Endothelial cell of umbilical vein (primary cell): ENCODE measurements around the gene IYD. TPM values are rescaled to one million over a fixed set of nuclear protein-coding genes. Genes with fewer than 3 reads are reported as not detected.

Experiments
- BruUV-seq: library from RNA; stranded (reverse); fragments of 400-500 nt; replicated peaks from 2 replicates; lab custom pipeline; 2021; lab: Mats Ljungman, UMichigan
- CTCF ChIA-PET: fragments of 300-600, 350-600 bp; sonication (Branson Sonifier 250); formaldehyde crosslinking; loops from one replicate; lab custom pipeline; 2021; ENCODE audit warnings: antibody characterized with exemption, inconsistent platforms; lab: Charles Lee
- POLR2A ChIA-PET: fragments of 300-600, 350-600 bp; sonication (Branson Sonifier 250); formaldehyde crosslinking; loops from one replicate; lab custom pipeline; 2021; ENCODE audit warnings: antibody characterized with exemption, inconsistent platforms; lab: Charles Lee
- DNase-seq: peaks from one replicate; pipeline ENCODE4 v3.0.0-alpha.2; 2011; ENCODE audit warnings: low read depth, low spot score
- FAIRE-seq: peaks from 2 replicates; lab custom pipeline; 2011; peaks lifted over from hg19 to GRCh38; lab: Jason Lieb, UNC
- H2AFZ ChIP-seq: 2 replicates; pipeline ENCODE4 v1.6.0; 2012; ENCODE audit warnings: low read depth, low read length, control low read depth, inconsistent platforms
- H3K27ac ChIP-seq: 2 replicates; pipeline ENCODE4 v1.5.1; 2011; ENCODE audit warnings: low read depth, mild to moderate bottlenecking, control low read depth, low read length, moderate library complexity; ENCODE audit not compliant: insufficient read depth
- H3K27me3 ChIP-seq, 2 experiments: 2 replicates each; pipeline versions ENCODE4 v1.6.0 to v1.6.1; 2011; ENCODE audit warnings: low read length in 2 of 2, mixed read lengths in 1 of 2; ENCODE audit not compliant: control insufficient read depth in 2 of 2, insufficient read depth in 2 of 2
- H3K36me3 ChIP-seq, 2 experiments: 2 replicates in 1 of 2; 3 replicates in 1 of 2; pipeline ENCODE4 v1.5.1; 2011; ENCODE audit warnings: low read length in 2 of 2, mild to moderate bottlenecking in 1 of 2, moderate library complexity in 1 of 2; ENCODE audit not compliant: control insufficient read depth in 2 of 2, insufficient read depth in 2 of 2; ENCODE audit errors: extremely low read depth in 1 of 2
- H3K4me1 ChIP-seq: 3 replicates; pipeline ENCODE4 v1.5.1; 2011; ENCODE audit warnings: mild to moderate bottlenecking, low read length; ENCODE audit not compliant: control insufficient read depth, insufficient read depth; ENCODE audit errors: extremely low read depth
- H3K4me2 ChIP-seq: 2 replicates; pipeline ENCODE4 v1.6.1; 2011; ENCODE audit warnings: low read length, control low read depth, mixed read lengths; ENCODE audit not compliant: insufficient read depth
- H3K4me3 ChIP-seq, 3 experiments: fragments of 200-600 bp in 1 of 3; sonication (generic), shearing (Covaris generic) in 1 of 3; replicated peaks in 1 of 3; 2 replicates each; pipeline ENCODE4 v1.5.1; 2011 to 2016; ENCODE audit warnings: control low read depth in 3 of 3, low read length in 3 of 3, mild to moderate bottlenecking in 2 of 3, inconsistent platforms in 1 of 3, low read depth in 1 of 3, moderate library complexity in 1 of 3; ENCODE audit not compliant: insufficient read depth in 1 of 3
- H3K79me2 ChIP-seq: 2 replicates; pipeline ENCODE4 v1.6.0; 2012; ENCODE audit warnings: low read length, inconsistent platforms; ENCODE audit not compliant: control insufficient read depth, insufficient read depth
- H3K9ac ChIP-seq: replicated peaks from 2 replicates; pipeline ENCODE3; 2011; ENCODE audit warnings: low read length, control low read depth; ENCODE audit not compliant: insufficient read depth; ENCODE audit errors: extremely low read depth
- H3K9me1 ChIP-seq: replicated peaks from 3 replicates; pipeline ENCODE4 v1.6.0; 2011; ENCODE audit warnings: mild to moderate bottlenecking, low read length; ENCODE audit not compliant: control insufficient read depth, insufficient read depth; ENCODE audit errors: extremely low read depth
- H3K9me3 ChIP-seq: replicated peaks from 2 replicates; pipeline ENCODE4 v1.5.1; 2012; ENCODE audit warnings: low read length, inconsistent platforms; ENCODE audit not compliant: control insufficient read depth, insufficient read depth
- H4K20me1 ChIP-seq: replicated peaks from 2 replicates; pipeline ENCODE3; 2011; ENCODE audit warnings: mild to moderate bottlenecking, low read length; ENCODE audit not compliant: control insufficient read depth, insufficient read depth; ENCODE audit errors: extremely low read depth
- EZH2 ChIP-seq: IDR thresholded peaks from 2 replicates; pipeline ENCODE4 v1.6.1; 2012; ENCODE audit warnings: borderline replicate concordance, low read depth, mild to moderate bottlenecking, moderate library complexity, low read length, inconsistent platforms; ENCODE audit not compliant: severe bottlenecking
- FOS ChIP-seq: IDR thresholded peaks from 2 replicates; pipeline ENCODE4 v1.6.1; 2011; ENCODE audit warnings: mild to moderate bottlenecking, low read length, moderate library complexity, borderline replicate concordance; ENCODE audit not compliant: insufficient read depth
- GATA2 ChIP-seq: IDR thresholded peaks from 2 replicates; pipeline ENCODE4 v1.7.0; 2011; ENCODE audit warnings: low read depth, mild to moderate bottlenecking, moderate library complexity, mixed read lengths, low read length; ENCODE audit not compliant: insufficient read length, insufficient read depth
- JUN ChIP-seq: IDR thresholded peaks from 2 replicates; pipeline ENCODE4 v1.6.1; 2011; ENCODE audit warnings: borderline replicate concordance, low read depth; ENCODE audit not compliant: insufficient read length, insufficient read depth
- MAX ChIP-seq: IDR thresholded peaks from 2 replicates; pipeline ENCODE4 v1.6.1; 2011; ENCODE audit not compliant: insufficient read depth, insufficient read length
- MYC ChIP-seq: IDR thresholded peaks from one replicate; pipeline ENCODE4 v1.6.1; 2011; ENCODE audit warnings: mild to moderate bottlenecking, low read depth, low read length
- POLR2A ChIP-seq: IDR thresholded peaks from 2 replicates; pipeline ENCODE4 v1.6.1; 2012; ENCODE audit warnings: low read depth, mild to moderate bottlenecking, control low read depth, low read length
- POLR2AphosphoS5 ChIP-seq: IDR thresholded peaks from 2 replicates; pipeline ENCODE4 v1.6.1; 2012; ENCODE audit warnings: low read depth, mild to moderate bottlenecking, control low read depth, low read length, moderate library complexity; ENCODE audit not compliant: insufficient read depth
- dilution Hi-C: fragments of 300-500 bp; cut with MboI; formaldehyde crosslinking; loops from one replicate; pipeline ENCODE4 v1.15.0; 2019; ENCODE audit warnings: low sequenced_read_pairs; ENCODE audit not compliant: extremely low pct_ligation_motif_present
- intact Hi-C: fragments of 100-400 bp; cut with micrococcal nuclease; formaldehyde crosslinking; loops from one replicate; pipeline ENCODE4 v1.10.0; 2022
- polyA plus RNA-seq, 4 experiments: library from polyadenylated mRNA; depleted of rRNA in 3 of 4; stranded (reverse) in 3 of 4; unstranded in 1 of 4; fragments of >200 nt; gene quantifications; 2 replicates each; pipeline versions ENCODE4 v1.2.1 to v1.2.3, GENCODE V29; 2011 to 2012; ENCODE audit warnings: missing spikeins in 1 of 4
- total RNA-seq: library from RNA; stranded (reverse); gene quantifications from 2 replicates; pipeline ENCODE4 v1.2.3, GENCODE V29; 2021
- TF ChIP-seq, protein P1 (sequence below), 2 donors: IDR thresholded peaks; 1 replicate in 1 of 2; 2 replicates in 1 of 2; pipeline ENCODE4 v1.5.1; 2011; ENCODE audit warnings: low read length in 2 of 2, mild to moderate bottlenecking in 2 of 2, moderate library complexity in 2 of 2, control low read depth in 1 of 2, inconsistent platforms in 1 of 2, low read depth in 1 of 2; ENCODE audit not compliant: insufficient read depth in 1 of 2; ENCODE audit errors: extremely low read depth in 1 of 2

The IYD gene
- total and polyA plus RNA-seq, 2 donors (not counting 3 experiments of a cell fraction or from before 2014, with no cell fraction given): not detected

- no peak for DNase-seq
- no peak for TF ChIP-seq GATA2
- TF ChIP-seq MAX: no peak
- no peak for TF ChIP-seq EZH2
- TF ChIP-seq, protein P1, sequence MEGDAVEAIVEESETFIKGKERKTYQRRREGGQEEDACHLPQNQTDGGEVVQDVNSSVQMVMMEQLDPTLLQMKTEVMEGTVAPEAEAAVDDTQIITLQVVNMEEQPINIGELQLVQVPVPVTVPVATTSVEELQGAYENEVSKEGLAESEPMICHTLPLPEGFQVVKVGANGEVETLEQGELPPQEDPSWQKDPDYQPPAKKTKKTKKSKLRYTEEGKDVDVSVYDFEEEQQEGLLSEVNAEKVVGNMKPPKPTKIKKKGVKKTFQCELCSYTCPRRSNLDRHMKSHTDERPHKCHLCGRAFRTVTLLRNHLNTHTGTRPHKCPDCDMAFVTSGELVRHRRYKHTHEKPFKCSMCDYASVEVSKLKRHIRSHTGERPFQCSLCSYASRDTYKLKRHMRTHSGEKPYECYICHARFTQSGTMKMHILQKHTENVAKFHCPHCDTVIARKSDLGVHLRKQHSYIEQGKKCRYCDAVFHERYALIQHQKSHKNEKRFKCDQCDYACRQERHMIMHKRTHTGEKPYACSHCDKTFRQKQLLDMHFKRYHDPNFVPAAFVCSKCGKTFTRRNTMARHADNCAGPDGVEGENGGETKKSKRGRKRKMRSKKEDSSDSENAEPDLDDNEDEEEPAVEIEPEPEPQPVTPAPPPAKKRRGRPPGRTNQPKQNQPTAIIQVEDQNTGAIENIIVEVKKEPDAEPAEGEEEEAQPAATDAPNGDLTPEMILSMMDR (IDR thresholded peaks at IDR 0.05; ENCODE audit: extremely low read depth in 1 of 2, insufficient read depth in 1 of 2, low read depth in 1 of 2, low read length in 2 of 2): no peak
- no peak for TF ChIP-seq MYC
- no peak for TF ChIP-seq JUN
- TF ChIP-seq POLR2AphosphoS5: no peak
- TF ChIP-seq FOS: no peak
- no peak for TF ChIP-seq POLR2A
- H3K9me1 ChIP-seq: no peaks in the 10 kb centered on the region
- CTCF ChIA-PET: interaction anchor here (1.2 to 1.7 kb wide), 2 partner anchors 311 to 321 kb away, joined by 6 to 8 read pairs; no protein-coding TSS in a partner anchor
- H3K79me2 ChIP-seq: no peaks in the 10 kb centered on the region
- no peaks in the 10 kb centered on the region for H4K20me1 ChIP-seq
- no peak overlapping the region for H3K4me3 ChIP-seq
- POLR2A ChIA-PET: no interaction called here
- H3K4me2 ChIP-seq: no peak overlapping the region
- H3K9ac ChIP-seq: no peak overlapping the region
- H2AFZ ChIP-seq: no peak overlapping the region
- no peak overlapping the region for H3K27ac ChIP-seq
- no peaks in the 10 kb centered on the region for H3K4me1 ChIP-seq
- intact Hi-C loops: no loop called here
- peaks cover 2 to 8% of the 10 kb centered on the region in 2 experiments for H3K27me3 ChIP-seq
- BruUV-seq: no TSS peak
- no peaks in the 10 kb centered on the region for H3K9me3 ChIP-seq
- no peak for FAIRE-seq
- dilution Hi-C loops: no loop called here
- no peaks in the 10 kb centered on the region for H3K36me3 ChIP-seq
These were observed 23.1 kb downstream of the IYD start for GRCh38 chr6:150391890-150392289.
